GM21619 (cell line): ENCODE results near the gene GPX8.

ENCODE experiments used
- ATAC-seq: cut with Tn5 transposase; IDR thresholded peaks from one replicate; pipeline ENCODE4 v1.9.1; 2021; ENCODE audit not compliant: unreplicated experiment

GPX8 gene

DNA sequence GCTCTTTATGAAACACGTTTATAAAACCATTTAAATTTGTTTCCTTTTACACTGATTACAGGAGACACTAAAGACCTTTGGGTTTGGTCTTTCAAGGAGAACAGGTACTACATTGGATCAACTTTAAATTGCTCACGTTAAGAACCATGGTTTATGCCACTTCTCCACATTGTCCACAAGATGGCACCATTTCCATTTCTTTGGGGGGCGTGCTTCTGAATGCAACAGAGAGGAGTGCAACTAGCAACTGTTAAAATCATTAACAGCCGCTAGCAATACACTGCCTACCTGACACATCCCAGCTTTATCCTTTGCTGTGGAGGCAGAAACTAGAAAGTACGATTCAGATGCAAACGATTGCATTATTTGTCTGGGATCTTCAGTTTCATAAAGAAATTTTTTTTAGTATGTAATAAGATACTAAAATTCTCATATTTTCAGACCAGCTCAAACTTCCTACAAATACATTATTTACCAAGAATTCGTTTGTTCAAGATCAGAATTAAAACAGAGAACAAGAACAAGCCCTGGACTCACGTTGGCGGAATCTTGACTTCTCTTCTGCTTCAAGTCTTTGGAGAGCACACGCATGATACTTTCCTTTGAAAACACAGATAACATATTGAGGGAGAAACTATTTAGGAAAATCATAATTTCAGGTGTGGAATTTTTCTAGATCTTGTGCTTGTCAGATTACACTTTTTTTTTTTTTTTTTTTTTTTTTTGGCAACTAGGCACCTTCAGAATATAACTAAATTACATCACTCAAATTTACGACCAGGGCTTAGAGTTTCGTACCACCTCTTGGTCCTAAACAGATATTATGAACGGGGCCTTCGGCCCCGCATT is 12.3 kb downstream of the GPX8 start:
- peak; percentile 72 for ATAC-seq

DNA sequence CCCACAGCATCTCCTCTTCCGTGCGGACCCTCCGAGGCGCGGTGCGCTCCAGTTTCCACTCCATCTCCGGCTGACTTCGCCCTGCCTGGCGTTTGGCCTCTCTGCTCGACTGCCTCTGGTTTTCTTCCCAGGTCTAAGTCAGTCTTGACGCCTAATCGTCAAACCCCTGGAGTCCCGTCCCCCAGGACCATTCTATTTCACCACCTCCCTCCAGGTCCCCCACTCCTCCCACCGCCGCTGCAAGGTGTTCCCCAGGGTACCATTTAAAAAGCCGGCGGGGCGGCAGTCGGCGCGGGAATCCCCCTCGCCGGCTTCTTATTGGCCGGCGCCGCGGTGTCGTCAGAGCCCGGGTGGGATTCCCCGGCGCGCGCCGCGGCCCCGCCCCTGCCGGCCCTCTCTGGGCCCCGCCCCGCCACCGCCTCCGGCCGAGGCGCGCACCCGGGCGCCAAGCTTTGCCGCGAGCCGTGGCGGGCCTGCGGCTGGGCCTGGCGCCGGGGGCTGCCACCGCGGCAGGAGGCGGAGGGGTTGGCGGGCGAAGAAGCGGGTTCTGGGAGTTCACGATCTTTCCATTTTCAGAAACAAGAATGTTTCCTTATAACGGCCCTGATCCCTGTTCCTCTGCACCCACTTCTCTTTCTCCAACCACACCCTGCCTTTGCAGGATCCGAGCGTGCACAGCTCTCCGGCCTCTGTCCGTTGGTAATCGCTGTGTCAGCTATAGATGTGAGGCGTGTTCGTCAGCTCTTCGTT is 13.1 kb downstream of the GPX8 start, which contains the start of gene CDC20B:
CDC20B (minus strand) TSS at position 241 of the 750 bp plus-strand sequence; CDS start at position 64, 177 bp downstream.
- ATAC-seq = peak; percentile 79

GRCh38 chr5:55173687-55174230 is 13.8 kb downstream of the GPX8 start:
- peak; percentile 10 for ATAC-seq

- no peak for ATAC-seq
Measured at GRCh38 chr5:55175781-55176175, 15.8 kb downstream of the GPX8 start.

DNA sequence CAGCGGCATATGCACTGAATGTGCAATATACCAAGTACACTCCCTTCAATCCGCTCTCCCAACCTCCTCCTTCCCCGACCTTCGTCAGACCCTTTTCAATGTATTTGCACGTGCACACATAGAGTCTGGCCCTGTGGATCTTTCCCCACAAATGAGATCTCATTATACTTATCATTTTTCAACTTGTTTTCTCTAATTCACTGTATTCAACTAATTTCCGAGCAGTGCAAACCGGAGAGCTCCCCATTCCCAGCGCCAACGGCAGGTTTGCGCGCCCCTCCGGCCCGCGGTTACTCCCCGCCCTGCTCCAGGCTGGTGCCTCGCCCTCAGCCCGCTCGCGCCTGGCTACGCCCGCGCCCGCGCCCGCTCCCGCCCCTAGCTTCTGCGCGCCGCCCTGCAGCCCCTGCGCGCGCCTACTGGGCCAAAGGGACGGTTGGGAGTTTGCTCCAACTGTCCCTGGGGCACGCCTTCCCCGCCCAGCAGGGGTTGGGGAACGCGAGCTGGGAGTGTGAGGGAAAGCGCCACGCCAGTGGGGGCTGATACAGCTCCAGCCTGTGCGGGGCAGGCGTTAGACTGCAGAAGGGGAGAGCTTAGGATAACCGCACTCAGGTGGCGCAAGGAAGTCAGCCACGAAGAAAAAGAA is 16.3 kb downstream of the GPX8 start:
- no peak for ATAC-seq

DNA sequence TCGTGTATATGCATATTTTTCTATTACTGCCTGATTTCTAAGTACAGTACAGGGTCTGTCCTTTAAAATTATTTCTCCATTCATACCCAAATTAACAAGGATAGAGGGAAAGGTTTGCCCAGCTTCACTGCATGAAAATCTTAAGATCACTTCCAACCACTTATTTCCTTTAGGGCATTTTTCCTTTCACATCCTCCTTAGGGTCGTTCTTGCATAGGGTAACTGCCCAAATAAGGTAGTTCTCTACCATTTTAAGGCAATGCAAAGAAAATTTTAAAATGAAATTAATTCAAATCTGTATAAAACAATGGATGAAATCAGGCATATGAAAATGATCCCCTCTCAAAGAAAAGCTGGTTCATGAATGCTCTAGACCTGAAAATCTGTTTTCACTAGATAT is 17.1 kb downstream of the GPX8 start:
- no peak for ATAC-seq

DNA sequence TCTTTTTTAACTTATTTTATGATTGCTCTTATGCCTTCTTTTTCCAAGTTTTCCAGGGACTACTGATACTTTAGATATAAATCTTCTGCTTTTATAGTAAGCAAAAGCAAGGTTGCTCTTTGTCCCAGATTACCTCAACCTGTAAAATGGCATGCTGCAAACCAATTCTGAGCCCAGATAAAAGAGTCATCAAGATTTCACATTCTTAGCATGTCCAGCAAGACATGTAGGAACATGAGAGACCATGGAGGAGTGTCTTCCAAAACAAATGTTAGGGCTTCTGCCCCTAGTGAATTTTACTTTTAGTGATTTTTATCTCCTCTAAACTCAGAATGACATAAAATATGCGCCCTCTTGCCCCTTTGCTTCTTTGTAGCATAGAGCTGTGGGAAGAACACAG is 20.0 kb downstream of the GPX8 start:
- ATAC-seq = no peak

DNA sequence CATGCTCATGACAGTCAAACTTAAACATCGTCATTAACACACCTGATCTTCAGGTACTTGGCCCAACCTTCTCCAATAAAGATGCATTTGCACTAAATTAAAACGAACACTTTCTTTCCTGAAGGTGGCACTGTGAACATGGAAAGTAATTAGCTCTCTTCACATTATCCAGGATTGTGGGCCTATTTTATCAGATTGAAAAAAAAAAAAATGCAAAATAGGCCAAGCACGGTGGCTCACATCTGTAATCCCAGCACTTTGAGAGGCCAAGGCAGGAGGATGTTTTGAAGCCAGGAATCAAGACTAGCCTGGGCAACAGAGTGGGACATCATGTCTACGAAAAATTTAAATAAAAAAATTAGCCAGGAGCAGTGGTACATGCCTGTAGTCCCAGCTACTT is 27.4 kb downstream of the GPX8 start:
- no peak for ATAC-seq

DNA sequence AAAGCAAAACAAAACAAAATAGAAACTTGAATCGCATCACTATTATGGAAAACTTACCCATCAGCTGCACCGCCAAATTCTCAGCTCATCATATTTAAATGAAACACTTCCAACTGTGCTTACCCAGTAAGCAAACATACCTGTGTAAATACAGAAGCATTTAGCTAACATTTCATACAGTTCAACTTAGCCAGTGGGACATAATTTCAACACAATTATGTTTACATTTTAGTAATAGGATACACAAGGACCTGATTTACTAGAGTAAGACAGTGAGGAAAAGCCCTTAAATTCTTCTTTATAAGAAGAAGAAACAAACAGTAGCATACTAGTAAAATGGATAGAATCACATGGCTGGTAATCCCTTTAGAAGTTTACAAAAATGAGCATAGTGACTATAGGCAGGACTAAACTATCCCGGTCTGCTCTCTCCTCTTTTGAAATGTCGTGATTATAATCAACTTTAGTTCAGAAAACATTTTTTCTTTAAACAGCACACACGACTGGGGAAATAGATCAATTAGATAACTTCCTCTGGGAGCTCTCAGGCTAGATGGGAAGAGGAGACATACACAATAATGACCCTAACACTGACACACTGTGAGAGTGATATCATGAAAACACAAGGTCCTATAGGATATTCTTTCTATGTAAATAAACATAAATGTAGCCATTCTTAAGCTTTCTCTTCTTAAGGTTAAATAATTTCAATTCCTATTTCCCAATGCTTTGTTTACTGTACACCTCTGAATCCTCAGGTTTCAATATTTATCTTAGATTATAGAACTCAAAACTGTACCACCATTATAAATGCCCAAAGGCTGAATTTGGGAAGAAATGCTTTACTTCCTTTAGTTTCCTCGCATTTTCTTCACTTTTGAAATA is 28.9 kb downstream of the GPX8 start:
- no peak for ATAC-seq

GRCh38 chr5:55191165-55191564 is 31.2 kb downstream of the GPX8 start:
- no peak for ATAC-seq

DNA sequence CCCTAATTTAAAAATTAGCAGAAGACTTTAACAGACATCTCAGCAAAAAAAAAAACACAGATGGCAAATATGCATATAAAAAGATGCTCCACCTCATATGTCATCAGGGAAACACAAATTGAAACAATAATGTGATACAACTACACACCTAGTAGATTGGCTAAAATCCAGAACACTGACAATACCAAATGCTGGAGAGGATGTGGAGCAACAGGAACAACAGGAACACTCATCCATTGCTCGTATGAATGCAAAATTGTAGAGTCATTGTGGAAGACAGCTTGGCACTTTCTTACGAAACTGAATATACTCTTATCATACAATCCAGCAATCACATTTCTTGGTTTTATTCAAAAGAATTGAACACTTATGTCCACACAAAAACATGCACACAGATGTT is 45.0 kb downstream of the GPX8 start:
- no peak for ATAC-seq

DNA sequence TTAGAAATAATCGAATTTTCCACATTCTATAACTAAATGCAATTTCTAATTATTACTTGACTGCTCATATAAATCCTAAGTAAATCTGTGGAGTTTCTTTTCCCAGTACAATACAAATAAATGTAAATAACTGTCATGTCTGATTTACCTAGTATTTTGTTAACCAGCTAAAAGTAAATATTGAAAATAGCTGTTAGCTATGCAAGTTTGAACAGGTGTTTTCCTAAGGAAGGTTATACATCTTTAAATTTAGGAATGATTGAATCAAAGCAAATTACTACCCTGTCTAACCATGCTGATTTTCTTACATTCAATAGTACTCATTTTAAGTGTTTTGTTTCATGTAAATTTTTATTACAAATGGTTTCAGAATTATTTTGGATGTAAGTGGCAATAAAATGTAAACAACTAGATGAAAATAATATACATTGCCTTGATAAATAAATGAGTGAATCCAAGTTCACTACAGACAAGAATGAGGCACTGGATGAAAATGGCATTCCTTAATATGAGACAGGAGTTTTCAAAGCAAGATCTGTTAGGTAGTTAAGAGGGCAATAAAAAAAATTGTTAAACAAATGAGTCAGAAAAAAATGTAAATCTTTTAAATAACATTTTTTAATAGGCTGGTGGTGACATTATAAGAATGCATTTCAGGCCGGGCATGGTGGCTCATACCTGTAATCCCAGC is 51.4 kb downstream of the GPX8 start:
- ATAC-seq = no peak
